Measurements from ENCODE around the gene ETFDH. TPM values are rescaled to one million over a fixed set of nuclear protein-coding genes. Genes with fewer than 3 reads are reported as not detected.

Gene ETFDH
- total RNA-seq, 1 donor from 2014 or later: 11.5 TPM

GRCh38 chr4:158678767-158679166, 6.7 kb downstream of the ETFDH start:
- H3K9me3 Mint-ChIP-seq (ENCODE audit: unreplicated experiment): no peaks in the 10 kb centered on the region
- H3K4me1 Mint-ChIP-seq (ENCODE audit: low read depth, unreplicated experiment): no peaks in the 10 kb centered on the region
- no peak overlapping the region for H3K27ac Mint-ChIP-seq (ENCODE audit: unreplicated experiment)
- no peaks in the 10 kb centered on the region for H3K36me3 Mint-ChIP-seq (ENCODE audit: unreplicated experiment)
- H3K27me3 Mint-ChIP-seq (ENCODE audit: unreplicated experiment): no peaks in the 10 kb centered on the region
- TF ChIP-seq, protein P1, sequence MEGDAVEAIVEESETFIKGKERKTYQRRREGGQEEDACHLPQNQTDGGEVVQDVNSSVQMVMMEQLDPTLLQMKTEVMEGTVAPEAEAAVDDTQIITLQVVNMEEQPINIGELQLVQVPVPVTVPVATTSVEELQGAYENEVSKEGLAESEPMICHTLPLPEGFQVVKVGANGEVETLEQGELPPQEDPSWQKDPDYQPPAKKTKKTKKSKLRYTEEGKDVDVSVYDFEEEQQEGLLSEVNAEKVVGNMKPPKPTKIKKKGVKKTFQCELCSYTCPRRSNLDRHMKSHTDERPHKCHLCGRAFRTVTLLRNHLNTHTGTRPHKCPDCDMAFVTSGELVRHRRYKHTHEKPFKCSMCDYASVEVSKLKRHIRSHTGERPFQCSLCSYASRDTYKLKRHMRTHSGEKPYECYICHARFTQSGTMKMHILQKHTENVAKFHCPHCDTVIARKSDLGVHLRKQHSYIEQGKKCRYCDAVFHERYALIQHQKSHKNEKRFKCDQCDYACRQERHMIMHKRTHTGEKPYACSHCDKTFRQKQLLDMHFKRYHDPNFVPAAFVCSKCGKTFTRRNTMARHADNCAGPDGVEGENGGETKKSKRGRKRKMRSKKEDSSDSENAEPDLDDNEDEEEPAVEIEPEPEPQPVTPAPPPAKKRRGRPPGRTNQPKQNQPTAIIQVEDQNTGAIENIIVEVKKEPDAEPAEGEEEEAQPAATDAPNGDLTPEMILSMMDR (IDR thresholded peaks at IDR 0.05; ENCODE audit: partially characterized antibody, unreplicated experiment): no peak
- DNase-seq: no peak
- H3K4me3 Mint-ChIP-seq (ENCODE audit: unreplicated experiment): no peak overlapping the region

GRCh38 chr4:158681629-158682028, 9.5 kb downstream of the ETFDH start:
- H3K4me3 Mint-ChIP-seq (ENCODE audit: unreplicated experiment): no peak overlapping the region
- TF ChIP-seq, protein P1 (IDR thresholded peaks at IDR 0.05; ENCODE audit: partially characterized antibody, unreplicated experiment): no peak
- H3K9me3 Mint-ChIP-seq (ENCODE audit: unreplicated experiment): no peaks in the 10 kb centered on the region
- H3K4me1 Mint-ChIP-seq (ENCODE audit: low read depth, unreplicated experiment): no peaks in the 10 kb centered on the region
- H3K27me3 Mint-ChIP-seq (ENCODE audit: unreplicated experiment): no peaks in the 10 kb centered on the region
- DNase-seq: no peak
- no peaks in the 10 kb centered on the region for H3K36me3 Mint-ChIP-seq (ENCODE audit: unreplicated experiment)
- H3K27ac Mint-ChIP-seq (ENCODE audit: unreplicated experiment): no peak overlapping the region

DNA sequence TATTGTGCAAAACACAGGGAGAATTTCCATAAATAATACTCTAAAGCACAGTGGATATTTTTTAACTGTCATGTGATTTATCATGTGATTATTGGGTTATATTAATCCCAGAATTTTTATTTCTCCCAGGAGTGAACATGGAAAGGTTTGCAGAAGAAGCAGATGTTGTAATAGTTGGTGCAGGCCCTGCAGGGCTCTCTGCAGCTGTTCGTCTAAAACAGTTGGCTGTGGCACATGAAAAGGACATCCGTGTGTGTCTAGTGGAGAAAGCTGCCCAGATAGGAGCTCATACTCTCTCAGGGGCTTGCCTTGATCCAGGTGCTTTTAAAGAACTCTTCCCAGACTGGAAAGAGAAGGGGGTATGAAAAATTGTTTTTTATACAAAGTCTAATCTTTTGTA, 10.0 kb downstream of the ETFDH start:
- H3K36me3 Mint-ChIP-seq (ENCODE audit: unreplicated experiment): no peaks in the 10 kb centered on the region
- no peaks in the 10 kb centered on the region for H3K9me3 Mint-ChIP-seq (ENCODE audit: unreplicated experiment)
- H3K27me3 Mint-ChIP-seq (ENCODE audit: unreplicated experiment): no peaks in the 10 kb centered on the region
- TF ChIP-seq, protein P1 (IDR thresholded peaks at IDR 0.05; ENCODE audit: partially characterized antibody, unreplicated experiment): no peak
- no peak overlapping the region for H3K4me3 Mint-ChIP-seq (ENCODE audit: unreplicated experiment)
- no peak overlapping the region for H3K27ac Mint-ChIP-seq (ENCODE audit: unreplicated experiment)
- DNase-seq: no peak
- no peaks in the 10 kb centered on the region for H3K4me1 Mint-ChIP-seq (ENCODE audit: low read depth, unreplicated experiment)

DNA sequence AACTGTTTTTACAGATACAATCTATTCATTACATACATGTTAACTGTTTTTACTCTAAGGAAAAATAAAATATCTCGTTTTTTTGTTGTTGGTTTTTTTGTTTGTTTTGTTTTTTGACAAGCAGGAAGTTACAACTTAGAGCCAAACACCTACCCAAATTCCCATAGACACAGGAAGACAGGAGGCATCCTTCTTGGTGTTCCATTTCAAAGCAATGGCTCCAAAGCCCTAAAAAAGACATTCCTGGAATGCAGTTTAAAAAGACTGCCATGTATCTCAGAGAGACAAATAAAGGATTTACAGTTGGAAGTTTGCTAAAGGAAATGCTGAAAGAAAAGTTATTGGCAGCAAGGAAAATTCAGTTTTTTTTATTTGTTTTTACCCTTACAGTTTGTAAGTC, 16.7 kb downstream of the ETFDH start:
- no peak overlapping the region for H3K27ac Mint-ChIP-seq (ENCODE audit: unreplicated experiment)
- no peaks in the 10 kb centered on the region for H3K4me1 Mint-ChIP-seq (ENCODE audit: low read depth, unreplicated experiment)
- H3K9me3 Mint-ChIP-seq (ENCODE audit: unreplicated experiment): no peaks in the 10 kb centered on the region
- no peak for DNase-seq
- TF ChIP-seq, protein P1 (IDR thresholded peaks at IDR 0.05; ENCODE audit: partially characterized antibody, unreplicated experiment): no peak
- no peak overlapping the region for H3K4me3 Mint-ChIP-seq (ENCODE audit: unreplicated experiment)
- no peaks in the 10 kb centered on the region for H3K27me3 Mint-ChIP-seq (ENCODE audit: unreplicated experiment)
- no peaks in the 10 kb centered on the region for H3K36me3 Mint-ChIP-seq (ENCODE audit: unreplicated experiment)

GRCh38 chr4:158704274-158704673, 32.2 kb downstream of the ETFDH start:
- Mint-ChIP-seq H3K4me3 (ENCODE audit: unreplicated experiment) (no peak overlapping the region), H3K9me3 (ENCODE audit: unreplicated experiment) (no peaks in the 10 kb centered on the region), H3K27me3 (ENCODE audit: unreplicated experiment) (no peaks in the 10 kb centered on the region), H3K36me3 (ENCODE audit: unreplicated experiment) (no peaks in the 10 kb centered on the region), H3K4me1 (ENCODE audit: low read depth, unreplicated experiment) (no peaks in the 10 kb centered on the region), H3K27ac (ENCODE audit: unreplicated experiment) (no peak overlapping the region)
- TF ChIP-seq, protein P1 (IDR thresholded peaks at IDR 0.05; ENCODE audit: partially characterized antibody, unreplicated experiment): no peak
- no peak for DNase-seq
